ENCODE data around the gene PDE4D. TPM values are rescaled to one million over a fixed set of nuclear protein-coding genes. Genes with fewer than 3 reads are reported as not detected.

PDE4D gene
- total RNA-seq, 1 donor: 12.7 TPM

DNA sequence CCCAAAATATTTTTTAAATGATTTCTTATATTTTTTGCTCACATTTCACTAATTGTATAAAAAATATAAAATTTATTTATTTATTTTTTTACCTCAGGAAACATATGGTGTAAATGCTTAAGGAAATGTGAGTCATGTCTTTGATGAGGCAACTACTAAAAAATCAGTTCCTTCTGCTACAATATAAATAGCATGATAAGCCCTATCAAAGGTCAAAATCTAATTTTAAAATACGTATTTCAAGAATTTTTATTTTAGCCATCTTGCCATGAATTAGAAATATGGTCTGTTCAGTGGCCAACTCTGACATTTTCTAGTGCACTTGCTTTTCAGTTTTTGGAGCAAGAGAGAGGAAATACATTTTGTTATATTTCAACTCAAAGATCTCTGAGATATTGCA is 50.5 kb downstream of the PDE4D start:
- DNase-seq (ENCODE audit: low read depth): peak; percentile 22
- no peak overlapping the region for H3K4me3 ChIP-seq (ENCODE audit: low read depth, low read length)
- TF ChIP-seq, protein P1, sequence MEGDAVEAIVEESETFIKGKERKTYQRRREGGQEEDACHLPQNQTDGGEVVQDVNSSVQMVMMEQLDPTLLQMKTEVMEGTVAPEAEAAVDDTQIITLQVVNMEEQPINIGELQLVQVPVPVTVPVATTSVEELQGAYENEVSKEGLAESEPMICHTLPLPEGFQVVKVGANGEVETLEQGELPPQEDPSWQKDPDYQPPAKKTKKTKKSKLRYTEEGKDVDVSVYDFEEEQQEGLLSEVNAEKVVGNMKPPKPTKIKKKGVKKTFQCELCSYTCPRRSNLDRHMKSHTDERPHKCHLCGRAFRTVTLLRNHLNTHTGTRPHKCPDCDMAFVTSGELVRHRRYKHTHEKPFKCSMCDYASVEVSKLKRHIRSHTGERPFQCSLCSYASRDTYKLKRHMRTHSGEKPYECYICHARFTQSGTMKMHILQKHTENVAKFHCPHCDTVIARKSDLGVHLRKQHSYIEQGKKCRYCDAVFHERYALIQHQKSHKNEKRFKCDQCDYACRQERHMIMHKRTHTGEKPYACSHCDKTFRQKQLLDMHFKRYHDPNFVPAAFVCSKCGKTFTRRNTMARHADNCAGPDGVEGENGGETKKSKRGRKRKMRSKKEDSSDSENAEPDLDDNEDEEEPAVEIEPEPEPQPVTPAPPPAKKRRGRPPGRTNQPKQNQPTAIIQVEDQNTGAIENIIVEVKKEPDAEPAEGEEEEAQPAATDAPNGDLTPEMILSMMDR (IDR thresholded peaks at IDR 0.05; ENCODE audit: insufficient read depth, low read length): no peak

DNA sequence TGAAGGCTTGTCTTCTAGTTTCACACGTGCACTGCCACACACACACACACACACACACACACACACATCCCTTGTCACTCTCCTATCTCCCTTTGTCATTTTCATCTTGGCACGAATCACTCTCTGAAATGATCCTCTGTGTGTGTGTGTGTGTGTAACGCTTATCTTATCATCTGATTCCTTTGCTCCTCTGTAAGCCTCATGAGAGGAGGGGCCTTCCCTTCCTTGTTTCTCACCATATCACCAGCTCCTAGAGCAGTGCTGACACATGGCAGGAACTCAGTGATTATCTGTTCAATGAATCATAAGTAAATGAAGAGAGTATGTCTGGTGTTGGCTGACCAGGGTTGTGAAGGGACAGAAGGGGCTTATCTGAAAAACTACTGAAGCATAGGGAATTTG is 53.3 kb downstream of the PDE4D start:
- TF ChIP-seq, protein P1 (IDR thresholded peaks at IDR 0.05; ENCODE audit: insufficient read depth, low read length): no peak
- no peak overlapping the region for H3K4me3 ChIP-seq (ENCODE audit: low read depth, low read length)
- DNase-seq (ENCODE audit: low read depth): peak; percentile 34

GRCh38 chr5:59838989-59839388 is 54.5 kb downstream of the PDE4D start:
- H3K4me3 ChIP-seq (ENCODE audit: low read depth, low read length): no peak overlapping the region
- DNase-seq (ENCODE audit: low read depth): no peak
- TF ChIP-seq, protein P1 (IDR thresholded peaks at IDR 0.05; ENCODE audit: insufficient read depth, low read length): no peak

- no peak for DNase-seq (ENCODE audit: low read depth)
- H3K4me3 ChIP-seq (ENCODE audit: low read depth, low read length): no peak overlapping the region
- TF ChIP-seq, protein P1 (IDR thresholded peaks at IDR 0.05; ENCODE audit: insufficient read depth, low read length): no peak
Observed at GRCh38 chr5:59838067-59838466, 55.5 kb downstream of the PDE4D start.

DNA sequence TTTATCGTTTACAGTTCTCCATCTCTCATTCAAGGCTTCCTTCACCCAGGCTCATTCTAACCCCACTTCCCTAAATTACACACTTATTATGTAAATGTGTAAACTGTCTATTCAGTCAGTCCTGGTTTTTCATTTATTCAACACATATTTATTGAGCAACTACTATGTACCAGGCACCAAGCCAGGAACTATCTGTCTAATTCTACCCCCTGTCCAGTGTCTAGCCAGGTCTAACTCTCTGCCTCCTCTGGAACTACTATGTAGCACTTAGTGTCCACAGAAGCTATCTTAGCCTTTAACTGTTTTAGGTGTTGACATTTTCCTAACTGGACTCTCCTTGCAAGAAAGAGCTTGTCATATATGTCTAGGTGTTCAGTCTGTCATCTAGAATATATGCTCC is 56.5 kb downstream of the PDE4D start:
- TF ChIP-seq, protein P1 (IDR thresholded peaks at IDR 0.05; ENCODE audit: insufficient read depth, low read length): no peak
- no peak for DNase-seq (ENCODE audit: low read depth)
- H3K4me3 ChIP-seq (ENCODE audit: low read depth, low read length): no peak overlapping the region

DNA sequence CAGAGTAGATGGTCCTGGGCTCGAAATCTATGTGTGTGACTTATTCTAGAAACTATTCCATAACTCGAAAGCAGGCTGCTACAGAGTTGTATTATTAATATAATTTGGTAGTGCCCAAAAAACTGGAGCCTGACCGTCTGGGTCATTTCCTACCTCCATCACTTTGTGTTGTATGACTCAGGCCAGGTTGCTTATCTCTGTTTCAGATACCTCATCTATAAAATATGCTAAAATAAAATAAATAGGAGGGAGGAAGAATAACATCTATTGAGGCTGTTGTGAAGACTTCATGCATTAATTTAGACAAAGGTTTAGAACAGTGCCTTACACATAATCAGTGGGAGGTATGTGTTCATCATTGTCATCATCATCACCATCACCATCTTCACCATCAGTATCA is 57.7 kb downstream of the PDE4D start:
- TF ChIP-seq, protein P1 (IDR thresholded peaks at IDR 0.05; ENCODE audit: insufficient read depth, low read length): no peak
- peak; percentile 7 for DNase-seq (ENCODE audit: low read depth)

GRCh38 chr5:59833448-59833847 is 60.1 kb downstream of the PDE4D start:
- no peak overlapping the region for H3K4me3 ChIP-seq (ENCODE audit: low read depth, low read length)
- no peak for DNase-seq (ENCODE audit: low read depth)
- TF ChIP-seq, protein P1 (IDR thresholded peaks at IDR 0.05; ENCODE audit: insufficient read depth, low read length): no peak

More for the DNA sequence above, 57.7 kb downstream of the PDE4D start:
- H3K4me3 ChIP-seq (ENCODE audit: low read depth, low read length): no peak overlapping the region

All from fibroblast of the aortic adventitia (primary cell).